BE2C (cell line): Measurements from ENCODE around the gene SVOPL. TPM values are rescaled to one million over a fixed set of nuclear protein-coding genes. Genes with fewer than 3 reads are reported as not detected.

ENCODE experiments used
- DNase-seq: peaks from one replicate; pipeline ENCODE4 v3.0.0-alpha.2; 2020
- H3K27me3 ChIP-seq: fragments of 250-450 bp; sonication (Bioruptor Pico); 2 replicates; pipeline ENCODE4 v1.5.1; 2020; ENCODE audit warnings: mild to moderate bottlenecking
- H3K36me3 ChIP-seq: fragments of 250-450 bp; sonication (Bioruptor Pico); 2 replicates; pipeline ENCODE4 v1.5.1; 2020; ENCODE audit warnings: mild to moderate bottlenecking
- H3K4me1 ChIP-seq: fragments of 250-450 bp; sonication (Bioruptor Pico); 2 replicates; pipeline ENCODE4 v1.5.1; 2020
- H3K4me3 ChIP-seq: 2 replicates; pipeline ENCODE4 v1.5.1; 2011; ENCODE audit warnings: low read depth, low read length
- H3K9me3 ChIP-seq: fragments of 250-450 bp; sonication (Bioruptor Pico); 2 replicates; pipeline ENCODE4 v1.5.1; 2020
- CTCF ChIP-seq: IDR thresholded peaks from 2 replicates; pipeline ENCODE4 v1.5.1; 2012; ENCODE audit warnings: mild to moderate bottlenecking, low read depth, low read length
- polyA plus RNA-seq: library from polyadenylated mRNA; unstranded; fragments of >200 nt; gene quantifications from one replicate; pipeline ENCODE4 v1.2.1, GENCODE V29; 2012; ENCODE audit warnings: low read depth, missing spikeins; ENCODE audit not compliant: insufficient read length, insufficient read depth

The SVOPL gene
- polyA plus RNA-seq: 1.0 TPM

GRCh38 chr7:138700857-138701536 lies at the start of gene SVOPL:
Gene SVOPL (minus strand): TSS chr7:138701362. CDS start chr7:138679045, 22,317 bp downstream.
- H3K4me1 ChIP-seq: no peaks in the 10 kb centered on the region
- no peaks in the 10 kb centered on the region for H3K27me3 ChIP-seq
- no peak within 1 kb of the TSS for H3K4me3 ChIP-seq
- TF ChIP-seq CTCF: no peak
- H3K9me3 ChIP-seq: no peaks in the 10 kb centered on the region
- no peak for DNase-seq
- H3K36me3 ChIP-seq: no peaks in the 10 kb centered on the region

- no peaks in the 10 kb centered on the region for H3K9me3 ChIP-seq
- no peaks in the 10 kb centered on the region for H3K36me3 ChIP-seq
- H3K4me1 ChIP-seq: peaks cover 14% of the 10 kb centered on the region
- TF ChIP-seq CTCF: no peak
- no peak for DNase-seq
- no peak overlapping the region for H3K4me3 ChIP-seq
- H3K27me3 ChIP-seq: no peaks in the 10 kb centered on the region
These were observed 49.3 kb upstream of the SVOPL start for GRCh38 chr7:138750473-138750872.

- no peaks in the 10 kb centered on the region for H3K27me3 ChIP-seq
- peaks cover 9% of the 10 kb centered on the region for H3K4me1 ChIP-seq
- H3K36me3 ChIP-seq: no peaks in the 10 kb centered on the region
- H3K4me3 ChIP-seq: no peak overlapping the region
- TF ChIP-seq CTCF: no peak
- no peaks in the 10 kb centered on the region for H3K9me3 ChIP-seq
- no peak for DNase-seq
These were observed 48.8 kb upstream of the SVOPL start for GRCh38 chr7:138749960-138750359.

- no peaks in the 10 kb centered on the region for H3K27me3 ChIP-seq
- H3K4me1 ChIP-seq: peaks cover 8% of the 10 kb centered on the region
- H3K4me3 ChIP-seq: no peak overlapping the region
- no peak for TF ChIP-seq CTCF
- no peaks in the 10 kb centered on the region for H3K36me3 ChIP-seq
- no peak for DNase-seq
- H3K9me3 ChIP-seq: no peaks in the 10 kb centered on the region
These were observed 47.5 kb upstream of the SVOPL start for GRCh38 chr7:138748666-138749065.

- no peaks in the 10 kb centered on the region for H3K27me3 ChIP-seq
- H3K4me1 ChIP-seq: no peaks in the 10 kb centered on the region
- no peaks in the 10 kb centered on the region for H3K9me3 ChIP-seq
- H3K36me3 ChIP-seq: no peaks in the 10 kb centered on the region
- no peak overlapping the region for H3K4me3 ChIP-seq
- no peak for DNase-seq
- TF ChIP-seq CTCF: no peak
These were observed 44.9 kb upstream of the SVOPL start for GRCh38 chr7:138746073-138746472.

- H3K4me3 ChIP-seq: no peak overlapping the region
- H3K36me3 ChIP-seq: no peaks in the 10 kb centered on the region
- DNase-seq: no peak
- no peaks in the 10 kb centered on the region for H3K4me1 ChIP-seq
- no peaks in the 10 kb centered on the region for H3K27me3 ChIP-seq
- TF ChIP-seq CTCF: no peak
- H3K9me3 ChIP-seq: no peaks in the 10 kb centered on the region
These were observed 44.0 kb upstream of the SVOPL start for GRCh38 chr7:138745189-138745588.
